ENCODE measurements around the gene SNAPC1. TPM values are rescaled to one million over a fixed set of nuclear protein-coding genes. Genes with fewer than 3 reads are reported as not detected.

Gene SNAPC1
- total RNA-seq, 2 donors from 2014 or later: 0.66 to 2.6 TPM

GRCh38 chr14:61780125-61780524 is 17.9 kb downstream of the SNAPC1 start:
- no peak for TF ChIP-seq CTCF (IDR thresholded peaks at IDR 0.05)
- TF ChIP-seq POLR2A (IDR thresholded peaks at IDR 0.05): no peak
- no peaks in the 10 kb centered on the region for H3K9me3 ChIP-seq
- peaks cover 0 to 6% of the 10 kb centered on the region in 2 donors for H3K36me3 ChIP-seq (replicated peaks in 1 of 2; ENCODE audit: insufficient read depth in 1 of 2, low read depth in 2 of 2)
- H3K4me3 ChIP-seq: no peak overlapping the region
- ATAC-seq (no peak), DNase-seq (no peak)
- H3K27ac ChIP-seq: no peak overlapping the region
- no peaks in the 10 kb centered on the region for H3K27me3 ChIP-seq
- WGBS, 2 donors: 62 to 70% methylated on average over 3 of the region's 3 CpGs
- intact Hi-C loops (cut with DNase I): no loop called here
- no peaks in the 10 kb centered on the region for H3K4me1 ChIP-seq

DNA sequence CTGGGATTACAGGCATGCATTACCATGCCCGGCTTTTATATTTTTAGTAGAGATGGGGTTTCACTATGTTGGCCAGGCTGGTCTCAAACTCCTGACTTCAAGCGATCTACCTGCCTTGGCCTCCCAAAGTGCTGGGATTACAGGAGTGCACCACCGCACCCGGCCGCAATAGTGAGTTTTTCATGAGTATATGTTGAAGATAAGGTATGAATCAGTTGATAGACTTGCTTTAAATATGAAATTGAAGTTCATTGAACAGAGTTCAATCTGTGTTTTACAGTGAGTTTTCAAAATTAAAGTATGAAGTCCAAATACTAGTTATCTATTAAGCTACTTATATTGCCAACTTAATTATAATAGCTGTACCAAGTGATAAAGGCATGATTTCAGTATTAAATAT is 35.1 kb downstream of the SNAPC1 start:
- no peak for ATAC-seq
- H3K27ac ChIP-seq: no peak overlapping the region
- no peaks in the 10 kb centered on the region for H3K9me3 ChIP-seq
- H3K4me1 ChIP-seq: no peaks in the 10 kb centered on the region
- no peaks in the 10 kb centered on the region for H3K36me3 ChIP-seq (replicated peaks in 1 of 2; ENCODE audit: insufficient read depth in 1 of 2, low read depth in 2 of 2)
- no peaks in the 10 kb centered on the region for H3K27me3 ChIP-seq
- intact Hi-C loops (cut with DNase I): no loop called here
- TF ChIP-seq CTCF (IDR thresholded peaks at IDR 0.05) (no peak), POLR2A (IDR thresholded peaks at IDR 0.05) (no peak)
- no peak for DNase-seq
- H3K4me3 ChIP-seq: no peak overlapping the region
- 95 to 99% methylated on average over 5 of the region's 5 CpGs for WGBS, 2 donors

DNA sequence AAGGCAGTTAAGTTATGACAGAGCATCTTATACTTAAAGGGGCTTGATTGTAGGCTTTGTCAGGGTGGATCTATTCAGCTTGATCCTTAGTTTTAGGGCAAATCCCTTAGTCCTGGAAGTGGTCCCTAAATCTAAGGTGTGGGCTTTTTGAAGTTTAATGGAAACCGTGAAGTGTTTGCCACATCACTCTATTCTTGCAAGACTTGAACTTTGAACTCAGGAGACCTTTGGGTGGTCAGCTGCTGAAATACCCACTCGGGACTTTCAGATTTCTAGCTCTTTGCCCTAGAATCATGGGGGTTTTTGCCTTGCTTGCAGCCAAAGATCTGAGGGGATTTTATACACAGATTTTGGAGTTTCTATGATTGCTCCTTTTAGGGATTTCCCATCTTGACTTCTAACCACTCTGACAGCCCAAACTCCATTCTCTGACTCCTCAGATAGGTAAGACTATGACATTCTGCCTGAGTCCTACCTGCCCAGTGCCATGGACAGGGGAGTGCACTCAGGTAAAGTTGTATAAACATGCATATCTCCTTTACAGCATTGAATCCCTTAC is 39.9 kb downstream of the SNAPC1 start:
- intact Hi-C loops (cut with DNase I): no loop called here
- WGBS, 2 donors: 77 to 82% methylated on average over 2 of the region's 2 CpGs
- H3K36me3 ChIP-seq (replicated peaks in 1 of 2; ENCODE audit: insufficient read depth in 1 of 2, low read depth in 2 of 2): no peaks in the 10 kb centered on the region
- no peak overlapping the region for H3K4me3 ChIP-seq
- H3K9me3 ChIP-seq: no peaks in the 10 kb centered on the region
- no peak for TF ChIP-seq POLR2A (IDR thresholded peaks at IDR 0.05)
- no peak for TF ChIP-seq CTCF (IDR thresholded peaks at IDR 0.05)
- no peaks in the 10 kb centered on the region for H3K27me3 ChIP-seq
- H3K4me1 ChIP-seq: no peaks in the 10 kb centered on the region
- ATAC-seq (no peak), DNase-seq (no peak)
- H3K27ac ChIP-seq: no peak overlapping the region

GRCh38 chr14:61803755-61804154 is 41.5 kb downstream of the SNAPC1 start:
- no peak for DNase-seq
- Histone ChIP-seq H3K27ac (no peak overlapping the region), H3K9me3 (no peaks in the 10 kb centered on the region), H3K27me3 (no peaks in the 10 kb centered on the region), H3K4me1 (no peaks in the 10 kb centered on the region), H3K4me3 (no peak overlapping the region), H3K36me3 (replicated peaks in 1 of 2; ENCODE audit: insufficient read depth in 1 of 2, low read depth in 2 of 2) (no peaks in the 10 kb centered on the region)
- no peak for TF ChIP-seq POLR2A (IDR thresholded peaks at IDR 0.05)
- TF ChIP-seq CTCF (IDR thresholded peaks at IDR 0.05): no peak
- WGBS, 2 donors: 47 to 65% methylated on average over 2 of the region's 2 CpGs
- no peak for ATAC-seq
- intact Hi-C loops (cut with DNase I): no loop called here

DNA sequence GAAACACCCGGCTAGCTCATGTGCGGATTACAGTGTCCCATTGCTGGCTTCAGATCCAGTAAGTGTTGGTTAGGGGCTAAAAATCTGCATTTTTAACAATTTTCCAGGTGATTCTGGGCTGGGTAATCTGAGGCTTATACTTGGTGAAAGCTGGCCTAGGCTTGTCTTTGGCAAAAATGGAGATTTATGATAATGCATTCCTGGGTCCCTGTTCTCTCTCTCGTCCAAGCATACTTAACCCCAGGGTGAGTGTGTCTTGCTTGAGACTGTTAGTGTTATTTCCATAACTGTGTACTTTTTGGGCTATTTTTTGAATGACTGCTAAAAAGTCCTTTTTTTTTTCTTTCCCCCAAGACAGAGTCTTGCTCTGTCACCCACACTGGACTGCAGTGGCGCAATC is 43.2 kb downstream of the SNAPC1 start:
- 96 to 100% methylated on average over 4 of the region's 4 CpGs for WGBS, 2 donors
- TF ChIP-seq POLR2A (IDR thresholded peaks at IDR 0.05) (no peak), CTCF (IDR thresholded peaks at IDR 0.05) (no peak)
- Histone ChIP-seq H3K4me1 (no peaks in the 10 kb centered on the region), H3K36me3 (replicated peaks in 1 of 2; ENCODE audit: insufficient read depth in 1 of 2, low read depth in 2 of 2) (no peaks in the 10 kb centered on the region), H3K27me3 (no peaks in the 10 kb centered on the region), H3K4me3 (no peak overlapping the region), H3K27ac (no peak overlapping the region), H3K9me3 (no peaks in the 10 kb centered on the region)
- intact Hi-C loops (cut with DNase I): no loop called here
- ATAC-seq (no peak), DNase-seq (no peak)
